WERI-Rb-1 (cell line): ENCODE measurements around the gene METTL16.

Experiments used
- DNase-seq: peaks from one replicate; pipeline ENCODE4 v3.0.0-alpha.2; 2020
- H3K27ac ChIP-seq: fragments of 250-450 bp; sonication (Bioruptor Pico); 2 replicates; pipeline ENCODE4 v1.5.1; 2020; ENCODE audit warnings: mild to moderate bottlenecking, moderate library complexity
- H3K27me3 ChIP-seq: fragments of 250-450 bp; sonication (Bioruptor Pico); 2 replicates; pipeline ENCODE4 v1.5.1; 2021; ENCODE audit warnings: mild to moderate bottlenecking, low read depth, moderate library complexity; ENCODE audit not compliant: insufficient read depth, severe bottlenecking
- H3K36me3 ChIP-seq: fragments of 250-450 bp; sonication (Bioruptor Pico); 2 replicates; pipeline ENCODE4 v1.5.1; 2020; ENCODE audit warnings: mild to moderate bottlenecking, moderate library complexity
- H3K4me3 ChIP-seq: 2 replicates; pipeline ENCODE4 v1.5.1; 2011; ENCODE audit warnings: low read depth, mild to moderate bottlenecking, control low read depth, low read length
- H3K9me3 ChIP-seq: fragments of 250-450 bp; sonication (Bioruptor Pico); 2 replicates; pipeline ENCODE4 v1.5.1; 2021; ENCODE audit warnings: mild to moderate bottlenecking, moderate library complexity; ENCODE audit not compliant: severe bottlenecking
- TF ChIP-seq, protein P1 (sequence below): IDR thresholded peaks from 2 replicates; pipeline ENCODE4 v1.5.1; 2011; ENCODE audit warnings: low read depth, mild to moderate bottlenecking, control low read depth, inconsistent platforms, low read length

The METTL16 gene

DNA sequence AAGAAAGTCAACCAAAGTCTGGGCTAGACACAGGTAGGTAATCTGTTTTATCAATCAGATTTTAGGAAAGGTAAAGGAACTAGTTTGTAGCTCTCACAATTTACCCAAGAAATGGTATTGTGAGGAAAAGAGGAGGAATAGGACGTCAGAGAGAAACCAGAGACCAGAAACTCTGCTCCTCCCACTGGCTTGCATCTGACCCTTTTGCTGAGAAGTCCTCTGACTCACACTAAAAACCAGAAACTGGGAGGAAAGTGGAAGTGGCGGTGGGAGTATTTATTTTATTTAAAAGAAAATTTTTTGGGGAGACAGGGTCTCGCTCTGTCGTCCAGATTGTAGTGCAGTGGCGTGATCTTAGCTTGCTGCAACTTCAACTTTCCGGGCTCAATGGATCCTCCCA is 72.9 kb downstream of the METTL16 start:
- Histone ChIP-seq H3K4me3 (no peak overlapping the region), H3K9me3 (no peaks in the 10 kb centered on the region), H3K36me3 (peaks cover 60% of the 10 kb centered on the region), H3K27ac (no peak overlapping the region), H3K27me3 (no peaks in the 10 kb centered on the region)
- no peak for DNase-seq
- TF ChIP-seq, protein P1, sequence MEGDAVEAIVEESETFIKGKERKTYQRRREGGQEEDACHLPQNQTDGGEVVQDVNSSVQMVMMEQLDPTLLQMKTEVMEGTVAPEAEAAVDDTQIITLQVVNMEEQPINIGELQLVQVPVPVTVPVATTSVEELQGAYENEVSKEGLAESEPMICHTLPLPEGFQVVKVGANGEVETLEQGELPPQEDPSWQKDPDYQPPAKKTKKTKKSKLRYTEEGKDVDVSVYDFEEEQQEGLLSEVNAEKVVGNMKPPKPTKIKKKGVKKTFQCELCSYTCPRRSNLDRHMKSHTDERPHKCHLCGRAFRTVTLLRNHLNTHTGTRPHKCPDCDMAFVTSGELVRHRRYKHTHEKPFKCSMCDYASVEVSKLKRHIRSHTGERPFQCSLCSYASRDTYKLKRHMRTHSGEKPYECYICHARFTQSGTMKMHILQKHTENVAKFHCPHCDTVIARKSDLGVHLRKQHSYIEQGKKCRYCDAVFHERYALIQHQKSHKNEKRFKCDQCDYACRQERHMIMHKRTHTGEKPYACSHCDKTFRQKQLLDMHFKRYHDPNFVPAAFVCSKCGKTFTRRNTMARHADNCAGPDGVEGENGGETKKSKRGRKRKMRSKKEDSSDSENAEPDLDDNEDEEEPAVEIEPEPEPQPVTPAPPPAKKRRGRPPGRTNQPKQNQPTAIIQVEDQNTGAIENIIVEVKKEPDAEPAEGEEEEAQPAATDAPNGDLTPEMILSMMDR: no peak

DNA sequence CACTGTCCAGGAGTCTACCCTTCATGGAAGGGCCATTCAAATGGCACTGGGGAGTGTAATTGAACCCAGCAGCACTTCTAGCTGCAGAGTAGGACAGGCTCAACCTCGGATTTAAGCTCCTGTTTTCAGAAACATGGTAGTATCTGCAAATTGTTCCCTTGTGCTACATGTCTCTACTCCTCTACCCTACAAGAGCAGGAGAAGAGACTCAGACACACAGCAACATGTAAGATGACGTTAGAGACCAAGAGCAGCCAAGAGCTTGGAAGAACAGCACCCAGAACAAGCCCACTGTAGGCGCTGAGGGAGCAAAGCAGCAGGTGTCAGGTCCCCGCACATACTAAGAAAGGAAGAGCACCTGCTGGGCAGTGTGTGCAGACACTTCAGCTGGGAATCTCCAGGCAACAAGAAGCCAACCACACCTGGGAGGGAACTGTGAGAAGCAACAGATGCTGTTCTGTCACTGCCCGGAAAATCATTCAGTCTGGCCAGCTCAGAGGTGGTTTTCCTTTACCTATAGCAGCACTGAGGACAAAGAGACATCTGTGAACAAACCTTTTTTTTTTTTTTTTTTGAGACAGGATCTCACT is 75.3 kb downstream of the METTL16 start:
- Histone ChIP-seq H3K27ac (no peak overlapping the region), H3K4me3 (no peak overlapping the region), H3K9me3 (no peaks in the 10 kb centered on the region), H3K27me3 (no peaks in the 10 kb centered on the region), H3K36me3 (peaks cover 71% of the 10 kb centered on the region)
- no peak for DNase-seq
- TF ChIP-seq, protein P1: no peak

DNA sequence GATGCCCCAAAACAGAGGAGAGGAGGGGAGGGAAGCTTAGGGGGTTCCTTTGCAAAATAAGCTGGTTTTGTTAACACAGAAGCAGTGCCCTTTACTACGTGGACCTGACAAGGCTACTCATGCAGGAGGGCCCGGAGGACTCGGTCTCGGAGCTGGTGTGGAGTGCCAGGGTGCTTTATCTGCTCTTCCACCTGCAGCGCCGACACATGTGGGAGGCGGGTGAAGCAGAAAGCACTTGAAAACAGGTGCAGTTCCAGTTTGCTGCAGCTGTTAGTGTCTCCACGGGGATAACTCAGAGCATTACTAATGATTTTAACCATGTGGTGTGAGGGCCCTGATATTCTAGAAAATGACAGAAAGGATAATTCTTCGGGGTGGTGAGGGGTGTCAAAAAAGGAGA is 75.8 kb downstream of the METTL16 start:
- Histone ChIP-seq H3K9me3 (no peaks in the 10 kb centered on the region), H3K27me3 (no peaks in the 10 kb centered on the region), H3K36me3 (peaks cover 71% of the 10 kb centered on the region), H3K4me3 (no peak overlapping the region), H3K27ac (no peak overlapping the region)
- DNase-seq: no peak
- TF ChIP-seq, protein P1: no peak

GRCh38 chr17:2435181-2435741 is 76.4 kb downstream of the METTL16 start:
- H3K36me3 ChIP-seq: peaks cover 68% of the 10 kb centered on the region
- H3K4me3 ChIP-seq: no peak overlapping the region
- H3K9me3 ChIP-seq: no peaks in the 10 kb centered on the region
- TF ChIP-seq, protein P1: no peak
- no peak for DNase-seq
- no peaks in the 10 kb centered on the region for H3K27me3 ChIP-seq
- no peak overlapping the region for H3K27ac ChIP-seq

- no peak overlapping the region for H3K4me3 ChIP-seq
- DNase-seq: no peak
- no peak overlapping the region for H3K27ac ChIP-seq
- TF ChIP-seq, protein P1: no peak
- peaks cover 56% of the 10 kb centered on the region for H3K36me3 ChIP-seq
- H3K9me3 ChIP-seq: no peaks in the 10 kb centered on the region
- H3K27me3 ChIP-seq: no peaks in the 10 kb centered on the region
Observed at GRCh38 chr17:2433696-2434095, 78.0 kb downstream of the METTL16 start.

DNA sequence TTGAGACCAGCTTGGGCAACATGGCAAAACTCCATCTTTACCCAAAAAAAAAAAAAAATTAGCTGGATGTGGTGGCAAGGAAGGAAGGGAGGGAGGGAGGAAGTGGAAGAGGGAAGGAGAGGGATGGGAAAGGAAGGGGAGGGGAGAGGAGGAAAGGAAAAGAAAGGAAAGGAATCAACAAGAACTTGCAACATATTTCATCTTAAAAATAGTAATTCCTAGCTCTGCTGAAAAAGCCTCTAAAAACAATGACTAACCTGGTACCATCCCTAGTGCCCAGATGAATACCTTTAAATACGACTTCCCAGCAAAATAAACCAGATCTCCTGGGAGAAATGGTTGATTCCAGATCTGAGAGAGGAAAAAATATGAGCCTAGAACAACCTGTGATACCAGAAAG is 83.8 kb downstream of the METTL16 start:
- TF ChIP-seq, protein P1: no peak
- Histone ChIP-seq H3K36me3 (peaks cover 15% of the 10 kb centered on the region), H3K4me3 (no peak overlapping the region), H3K27me3 (no peaks in the 10 kb centered on the region), H3K9me3 (no peaks in the 10 kb centered on the region), H3K27ac (no peak overlapping the region)
- no peak for DNase-seq
